Activated CD8-positive, alpha-beta T cell treated with anti-CD3 and anti-CD28 coated beads for 36 hours (primary cell): Measurements from ENCODE around the gene TRAM2. TPM values are rescaled to one million over a fixed set of nuclear protein-coding genes. Genes with fewer than 3 reads are reported as not detected.
A peak's percentile ranks its signal among the peaks of the same experiment; 100 is the strongest.

Experiments used
- ATAC-seq: fragments of 200-7000 bp; cut with Tn5 transposase; one replicate; pipeline ENCODE4 v1.10.0; 2021; ENCODE audit warnings: mild to moderate bottlenecking, moderate library complexity
- CTCF ChIA-PET: fragments of 350-600 bp; sonication (Branson Sonifier 250); formaldehyde crosslinking; loops from one replicate; lab custom pipeline; 2021; ENCODE audit warnings: antibody characterized with exemption; lab: Charles Lee
- POLR2A ChIA-PET: fragments of 350-600 bp; sonication (Branson Sonifier 250); formaldehyde crosslinking; loops from one replicate; lab custom pipeline; 2021; ENCODE audit warnings: antibody characterized with exemption; lab: Charles Lee
- DNase-seq: peaks from one replicate; pipeline ENCODE4 v3.0.0-alpha.2; 2020
- H3K27ac Mint-ChIP-seq: one replicate; pipeline ENCODE4 v1.8.0; 2021; ENCODE audit warnings: mild to moderate bottlenecking, mixed read lengths
- H3K27me3 Mint-ChIP-seq: one replicate; pipeline ENCODE4 v1.8.0; 2021; ENCODE audit warnings: mixed read lengths
- H3K36me3 Mint-ChIP-seq: one replicate; pipeline ENCODE4 v1.8.0; 2021; ENCODE audit warnings: low read depth, mixed read lengths
- H3K4me1 Mint-ChIP-seq: one replicate; pipeline ENCODE4 v1.8.0; 2021; ENCODE audit warnings: low read depth, mixed read lengths
- H3K4me3 Mint-ChIP-seq: one replicate; pipeline ENCODE4 v1.8.0; 2021; ENCODE audit warnings: mild to moderate bottlenecking, moderate library complexity, mixed read lengths
- H3K9me3 Mint-ChIP-seq: one replicate; pipeline ENCODE4 v1.8.0; 2021; ENCODE audit warnings: mixed read lengths
- intact Hi-C: fragments of 100-400 bp; cut with micrococcal nuclease; formaldehyde crosslinking; loops from one replicate; pipeline ENCODE4 v1.10.0; 2022
- total RNA-seq, 2 experiments: library from RNA; stranded (reverse); gene quantifications; one replicate each; pipeline ENCODE4 v1.2.3, GENCODE V29; 2021
- TF ChIP-seq, protein P1 (sequence below): fragments of 200-600 bp; IDR thresholded peaks from one replicate; pipeline ENCODE4 v1.8.0; 2022; ENCODE audit warnings: antibody characterized with exemption, mild to moderate bottlenecking

The TRAM2 gene
- total RNA-seq, 2 experiments from 2014 or later = 0.94 to 1.0 TPM

DNA sequence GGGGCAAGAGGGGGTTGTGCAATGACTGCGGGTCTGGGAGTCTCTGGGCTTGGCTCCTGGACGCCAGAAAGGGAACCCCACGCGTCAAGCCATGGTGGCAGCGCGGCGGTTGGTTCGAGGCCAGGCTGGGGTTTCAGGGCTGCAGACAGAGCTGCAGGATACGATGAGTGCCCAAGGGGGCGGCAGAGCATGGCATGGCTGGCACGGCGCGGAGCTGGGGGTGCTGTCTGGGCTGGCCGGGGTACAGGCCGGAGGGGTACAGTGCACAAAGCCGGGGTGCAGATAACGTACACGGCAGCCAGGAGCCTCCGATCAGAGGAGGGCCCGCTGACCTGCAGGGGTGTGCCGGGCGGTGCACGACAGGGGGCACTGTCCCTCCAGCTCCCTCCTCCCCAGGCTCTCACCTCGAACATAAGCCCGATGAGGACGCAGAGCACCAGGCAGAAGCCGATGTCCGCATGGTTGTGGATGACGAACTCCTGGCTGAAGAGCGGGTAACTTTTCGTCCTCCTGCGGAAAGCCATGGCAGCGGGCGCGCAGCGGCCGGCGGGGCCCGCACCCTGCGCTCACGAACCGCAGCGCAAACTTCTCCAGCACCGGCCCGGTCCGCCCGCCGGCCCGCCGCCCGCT lies 353 bp downstream of the TRAM2 start:
- no peaks in the 10 kb centered on the region for H3K27me3 Mint-ChIP-seq
- peak overlapping the region; percentile 78 for H3K4me3 Mint-ChIP-seq
- peak overlapping the region; percentile 73 for H3K27ac Mint-ChIP-seq
- DNase-seq = peak; percentile 77
- intact Hi-C loops = loop anchor here (5.0 kb wide), 2 partner anchors 39 to 159 kb away; no protein-coding TSS in a partner anchor
- H3K4me1 Mint-ChIP-seq = peaks cover 32% of the 10 kb centered on the region
- TF ChIP-seq, protein P1, sequence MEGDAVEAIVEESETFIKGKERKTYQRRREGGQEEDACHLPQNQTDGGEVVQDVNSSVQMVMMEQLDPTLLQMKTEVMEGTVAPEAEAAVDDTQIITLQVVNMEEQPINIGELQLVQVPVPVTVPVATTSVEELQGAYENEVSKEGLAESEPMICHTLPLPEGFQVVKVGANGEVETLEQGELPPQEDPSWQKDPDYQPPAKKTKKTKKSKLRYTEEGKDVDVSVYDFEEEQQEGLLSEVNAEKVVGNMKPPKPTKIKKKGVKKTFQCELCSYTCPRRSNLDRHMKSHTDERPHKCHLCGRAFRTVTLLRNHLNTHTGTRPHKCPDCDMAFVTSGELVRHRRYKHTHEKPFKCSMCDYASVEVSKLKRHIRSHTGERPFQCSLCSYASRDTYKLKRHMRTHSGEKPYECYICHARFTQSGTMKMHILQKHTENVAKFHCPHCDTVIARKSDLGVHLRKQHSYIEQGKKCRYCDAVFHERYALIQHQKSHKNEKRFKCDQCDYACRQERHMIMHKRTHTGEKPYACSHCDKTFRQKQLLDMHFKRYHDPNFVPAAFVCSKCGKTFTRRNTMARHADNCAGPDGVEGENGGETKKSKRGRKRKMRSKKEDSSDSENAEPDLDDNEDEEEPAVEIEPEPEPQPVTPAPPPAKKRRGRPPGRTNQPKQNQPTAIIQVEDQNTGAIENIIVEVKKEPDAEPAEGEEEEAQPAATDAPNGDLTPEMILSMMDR = peak; percentile 66
- H3K36me3 Mint-ChIP-seq = no peaks in the 10 kb centered on the region
- H3K9me3 Mint-ChIP-seq = no peaks in the 10 kb centered on the region
- ATAC-seq = peak; percentile 78
- CTCF ChIA-PET = interaction anchor here (0.6 to 6.8 kb wide), 17 partner anchors 9 to 291 kb away, joined by 3 to 46 read pairs (median 4); no protein-coding TSS in a partner anchor
- POLR2A ChIA-PET = interaction anchor here (0.6 to 1.8 kb wide), 5 partner anchors 33 to 294 kb away, joined by 3 to 7 read pairs (median 3); partner anchors contain the start of gene MCM3

GRCh38 chr6:52576054-52576391 lies 837 bp downstream of the TRAM2 start:
- TF ChIP-seq, protein P1 = no peak
- DNase-seq = no peak
- POLR2A ChIA-PET = interaction anchor here (0.6 to 1.8 kb wide), 5 partner anchors 33 to 293 kb away, joined by 3 to 7 read pairs (median 3); partner anchors contain the start of gene MCM3
- Mint-ChIP-seq H3K4me1 (peaks cover 32% of the 10 kb centered on the region), H3K4me3 (peak overlapping the region; percentile 78), H3K36me3 (no peaks in the 10 kb centered on the region), H3K27me3 (no peaks in the 10 kb centered on the region), H3K9me3 (no peaks in the 10 kb centered on the region), H3K27ac (no peak overlapping the region)
- CTCF ChIA-PET = interaction anchor here (0.8 to 6.8 kb wide), 15 partner anchors 9 to 291 kb away, joined by 3 to 46 read pairs (median 4); no protein-coding TSS in a partner anchor
- no peak for ATAC-seq
- intact Hi-C loops = loop anchor here (5.0 kb wide), 2 partner anchors 39 to 159 kb away; no protein-coding TSS in a partner anchor

DNA sequence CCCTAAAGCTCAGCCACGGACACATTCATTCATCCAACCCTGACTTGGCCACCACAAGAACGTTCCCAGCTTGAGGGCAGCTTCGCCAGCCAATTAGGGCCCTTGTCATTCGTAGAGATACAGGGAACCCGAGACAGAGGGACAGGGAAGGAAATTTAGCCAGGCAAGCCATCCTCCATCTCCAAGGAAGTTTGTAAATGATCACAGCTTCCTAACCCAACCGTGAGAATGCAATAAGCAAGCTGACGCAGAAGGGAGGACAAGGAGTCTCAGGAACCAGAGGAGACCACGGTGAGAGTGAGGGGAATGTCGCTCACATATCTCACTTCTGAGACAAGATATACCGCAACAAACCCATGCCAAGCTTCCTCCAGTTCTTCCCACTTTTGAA lies 1.4 kb downstream of the TRAM2 start:
- ATAC-seq = no peak
- H3K9me3 Mint-ChIP-seq = no peaks in the 10 kb centered on the region
- TF ChIP-seq, protein P1 = no peak
- H3K4me1 Mint-ChIP-seq = peaks cover 32% of the 10 kb centered on the region
- ChIA-PET CTCF (interaction anchor here (0.9 to 6.8 kb wide), 14 partner anchors 9 to 290 kb away, joined by 3 to 46 read pairs (median 5); no protein-coding TSS in a partner anchor), POLR2A (interaction anchor here (0.6 to 1.8 kb wide), 3 partner anchors 32 to 291 kb away, joined by 3 to 7 read pairs (median 6); partner anchors contain the start of gene MCM3)
- no peaks in the 10 kb centered on the region for H3K27me3 Mint-ChIP-seq
- intact Hi-C loops = loop anchor here (5.0 kb wide), 2 partner anchors 38 to 158 kb away; no protein-coding TSS in a partner anchor
- DNase-seq = no peak
- no peak overlapping the region for H3K27ac Mint-ChIP-seq
- peak overlapping the region; percentile 78 for H3K4me3 Mint-ChIP-seq
- no peaks in the 10 kb centered on the region for H3K36me3 Mint-ChIP-seq

DNA sequence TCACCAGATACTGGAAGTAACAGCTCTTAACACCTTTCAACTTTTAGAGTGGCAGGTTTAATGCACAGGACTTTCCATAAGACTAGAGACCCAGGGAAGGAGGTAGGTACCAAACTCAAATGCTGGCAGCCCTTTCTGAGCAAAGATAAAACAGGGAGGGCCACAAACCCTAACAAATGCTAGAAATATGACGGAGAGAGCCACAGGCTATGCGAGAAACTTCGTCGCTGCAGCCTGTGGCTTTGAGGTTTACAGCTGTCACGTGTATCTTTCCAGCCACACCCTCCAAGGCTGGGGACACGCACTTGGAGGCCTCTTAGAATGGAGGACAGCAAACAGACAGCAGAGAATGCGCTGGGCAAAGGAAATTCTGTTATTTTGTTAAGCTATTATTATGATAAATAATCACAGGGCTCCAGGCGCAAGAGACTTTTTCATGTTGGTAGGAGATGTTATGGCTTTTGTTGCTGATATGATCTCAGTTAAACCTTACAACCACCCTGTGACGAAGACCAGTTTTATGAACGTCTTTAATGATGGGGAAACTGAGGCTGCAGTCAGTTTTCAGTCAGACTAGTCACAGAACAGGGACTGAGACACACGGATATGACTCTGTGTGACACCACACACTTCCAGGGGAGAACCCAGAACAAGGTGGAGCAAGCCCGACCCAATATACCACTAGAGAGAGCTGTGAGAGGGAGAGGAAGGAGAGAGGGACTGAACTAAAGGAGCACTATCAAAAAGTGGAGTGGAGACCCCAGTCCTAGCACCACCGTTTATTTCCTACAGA lies 2.0 kb downstream of the TRAM2 start:
- Mint-ChIP-seq H3K9me3 (no peaks in the 10 kb centered on the region), H3K36me3 (no peaks in the 10 kb centered on the region)

More for the DNA sequence above, 2.0 kb downstream of the TRAM2 start:
- TF ChIP-seq, protein P1 = no peak
- intact Hi-C loops = loop anchor here (5.0 kb wide), 2 partner anchors 38 to 158 kb away; no protein-coding TSS in a partner anchor
- DNase-seq (peak; percentile 77), ATAC-seq (peak; percentile 57)
- peak overlapping the region; percentile 59 for H3K27ac Mint-ChIP-seq
- ChIA-PET CTCF (interaction anchor here (0.7 to 6.8 kb wide), 13 partner anchors 8 to 159 kb away, joined by 3 to 46 read pairs (median 5); no protein-coding TSS in a partner anchor), POLR2A (interaction anchor here (0.7 to 1.8 kb wide), 3 partner anchors 32 to 290 kb away, joined by 3 to 7 read pairs (median 4); partner anchors contain the start of gene MCM3)
- peak overlapping the region; percentile 78 for H3K4me3 Mint-ChIP-seq
- peaks cover 32% of the 10 kb centered on the region for H3K4me1 Mint-ChIP-seq
- no peaks in the 10 kb centered on the region for H3K27me3 Mint-ChIP-seq
